ENCODE results near the gene TBRG4.

TBRG4 gene

DNA sequence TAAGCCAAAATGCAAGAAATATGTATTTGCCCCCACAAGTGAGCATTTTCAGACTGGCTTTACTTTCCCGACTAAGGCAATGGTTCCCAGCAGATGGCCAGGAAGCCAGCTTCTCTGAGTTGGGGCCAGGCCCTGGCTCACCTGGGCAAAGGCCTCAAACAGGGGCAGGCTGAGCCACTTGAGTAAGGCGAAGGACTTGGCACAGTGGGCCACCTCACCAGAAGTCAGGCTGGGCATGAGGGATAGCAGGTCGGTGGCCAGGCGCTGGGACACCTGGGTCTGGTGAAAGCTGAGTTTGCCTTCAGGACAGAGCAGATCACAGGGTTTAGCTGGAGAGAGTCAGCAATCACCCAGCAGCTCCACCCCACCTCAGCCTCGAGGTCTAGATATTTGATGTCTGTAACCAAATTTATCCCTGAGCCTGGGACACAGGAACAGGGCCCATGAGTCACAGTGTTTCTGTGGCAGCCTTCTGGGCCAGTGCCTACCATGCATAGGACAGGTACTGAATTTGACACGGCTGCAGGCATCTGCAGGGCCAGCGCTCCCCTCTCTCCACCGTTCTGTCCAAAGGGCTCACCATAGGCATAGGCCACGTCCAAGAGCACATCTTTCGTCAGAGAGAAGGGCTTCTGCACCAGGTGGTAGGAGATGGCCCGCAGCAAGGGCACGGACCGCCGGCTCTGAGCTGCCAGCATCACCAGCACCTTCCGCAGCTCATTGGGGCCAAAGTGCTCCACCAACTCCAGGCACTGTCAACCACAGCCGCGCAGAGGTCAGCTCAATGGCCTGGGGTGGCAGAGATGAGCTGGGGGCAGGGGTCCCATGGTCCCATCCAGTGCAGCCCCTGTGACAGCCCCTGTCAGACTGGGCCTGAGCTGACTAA lies 7.3 kb downstream of the TBRG4 start:
- Histone ChIP-seq H3K4me1 (ENCODE audit: control insufficient read depth in 1 of 2, insufficient read depth in 1 of 2, low read depth in 1 of 2, low read length in 1 of 2) (no peaks in the 10 kb centered on the region), H3K4me3 (ENCODE audit: low read depth in 1 of 2, low read length in 1 of 2) (no peak overlapping the region), H3K27me3 (no peaks in the 10 kb centered on the region), H3K27ac (no peak overlapping the region), H3K36me3 (peaks cover 99% of the 10 kb centered on the region), H3K9me3 (no peaks in the 10 kb centered on the region)
- TF ChIP-seq, protein P1, sequence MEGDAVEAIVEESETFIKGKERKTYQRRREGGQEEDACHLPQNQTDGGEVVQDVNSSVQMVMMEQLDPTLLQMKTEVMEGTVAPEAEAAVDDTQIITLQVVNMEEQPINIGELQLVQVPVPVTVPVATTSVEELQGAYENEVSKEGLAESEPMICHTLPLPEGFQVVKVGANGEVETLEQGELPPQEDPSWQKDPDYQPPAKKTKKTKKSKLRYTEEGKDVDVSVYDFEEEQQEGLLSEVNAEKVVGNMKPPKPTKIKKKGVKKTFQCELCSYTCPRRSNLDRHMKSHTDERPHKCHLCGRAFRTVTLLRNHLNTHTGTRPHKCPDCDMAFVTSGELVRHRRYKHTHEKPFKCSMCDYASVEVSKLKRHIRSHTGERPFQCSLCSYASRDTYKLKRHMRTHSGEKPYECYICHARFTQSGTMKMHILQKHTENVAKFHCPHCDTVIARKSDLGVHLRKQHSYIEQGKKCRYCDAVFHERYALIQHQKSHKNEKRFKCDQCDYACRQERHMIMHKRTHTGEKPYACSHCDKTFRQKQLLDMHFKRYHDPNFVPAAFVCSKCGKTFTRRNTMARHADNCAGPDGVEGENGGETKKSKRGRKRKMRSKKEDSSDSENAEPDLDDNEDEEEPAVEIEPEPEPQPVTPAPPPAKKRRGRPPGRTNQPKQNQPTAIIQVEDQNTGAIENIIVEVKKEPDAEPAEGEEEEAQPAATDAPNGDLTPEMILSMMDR (IDR thresholded peaks at IDR 0.05): no peak

DNA sequence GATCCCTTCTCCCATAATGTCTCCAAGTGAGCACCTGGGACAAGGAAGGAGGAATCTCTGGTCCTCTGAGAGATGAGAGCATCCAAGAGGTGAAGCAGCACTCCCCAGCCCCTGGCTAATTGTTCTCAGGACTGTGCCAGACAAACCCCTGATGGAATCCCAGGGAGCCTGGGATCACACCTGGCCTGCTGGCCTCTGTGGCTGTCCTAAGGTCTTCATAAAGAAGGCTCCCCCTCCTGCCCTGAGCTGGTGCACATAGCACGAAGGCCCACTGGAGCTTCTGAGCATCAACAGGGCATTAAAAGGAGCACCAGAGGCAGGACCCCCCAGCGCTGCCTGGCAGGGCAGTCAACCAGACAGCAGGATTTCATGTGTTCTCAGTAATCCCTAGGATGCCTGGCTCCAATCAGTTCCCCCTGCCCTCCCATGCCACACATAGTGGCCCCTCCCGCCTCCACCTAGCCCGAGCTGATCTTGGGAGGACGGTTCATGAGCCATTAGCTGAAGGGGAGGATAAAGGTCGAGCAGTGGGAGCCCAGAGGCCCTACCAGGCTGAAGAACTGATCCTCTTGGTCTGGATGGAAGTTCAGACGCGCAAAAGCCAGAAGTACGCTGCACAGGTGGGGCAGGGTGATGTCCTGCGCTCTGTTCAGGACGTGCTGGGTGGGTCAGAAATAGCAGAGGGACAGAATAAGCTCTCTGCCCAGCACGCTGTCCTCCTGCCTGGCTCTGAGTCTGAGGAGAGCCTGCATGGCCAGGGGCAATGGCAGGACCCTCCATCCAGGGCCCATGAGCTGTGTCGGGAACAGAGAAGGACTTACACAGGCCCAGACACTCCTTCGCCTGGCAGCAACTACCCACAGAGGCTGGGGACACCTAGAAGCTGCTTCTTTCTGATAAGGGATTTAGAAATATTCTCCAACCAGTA lies 8.4 kb downstream of the TBRG4 start:
- Histone ChIP-seq H3K36me3 (peaks cover 98% of the 10 kb centered on the region), H3K4me1 (ENCODE audit: control insufficient read depth in 1 of 2, insufficient read depth in 1 of 2, low read depth in 1 of 2, low read length in 1 of 2) (no peaks in the 10 kb centered on the region), H3K4me3 (ENCODE audit: low read depth in 1 of 2, low read length in 1 of 2) (no peak overlapping the region), H3K27ac (no peak overlapping the region), H3K27me3 (no peaks in the 10 kb centered on the region), H3K9me3 (no peaks in the 10 kb centered on the region)
- TF ChIP-seq, protein P1 (IDR thresholded peaks at IDR 0.05): no peak

DNA sequence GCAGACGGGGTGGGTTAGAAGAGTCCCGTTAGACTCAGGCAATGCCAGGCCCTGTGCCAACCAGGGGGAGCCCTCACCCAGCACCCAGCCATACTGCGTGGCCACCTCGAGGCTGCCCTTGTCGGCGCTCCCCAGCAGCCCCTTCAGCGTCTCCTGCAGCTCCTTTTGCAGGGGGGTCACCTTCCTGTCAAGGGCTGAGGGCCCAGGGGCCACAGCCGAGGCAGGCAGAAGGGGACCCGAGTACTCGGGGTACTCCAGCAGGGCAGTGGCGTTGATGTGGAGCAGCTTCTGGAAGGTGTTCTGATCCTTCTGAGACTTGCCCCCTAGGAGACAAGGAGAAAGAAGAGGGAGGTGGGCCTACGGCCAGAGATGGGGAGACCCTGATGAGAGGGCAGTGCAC lies 9.7 kb downstream of the TBRG4 start:
- Histone ChIP-seq H3K27me3 (no peaks in the 10 kb centered on the region), H3K4me1 (ENCODE audit: control insufficient read depth in 1 of 2, insufficient read depth in 1 of 2, low read depth in 1 of 2, low read length in 1 of 2) (no peaks in the 10 kb centered on the region), H3K9me3 (no peaks in the 10 kb centered on the region), H3K4me3 (ENCODE audit: low read depth in 1 of 2, low read length in 1 of 2) (no peak overlapping the region), H3K27ac (no peak overlapping the region), H3K36me3 (peaks cover 85% of the 10 kb centered on the region)
- TF ChIP-seq, protein P1 (IDR thresholded peaks at IDR 0.05): no peak

DNA sequence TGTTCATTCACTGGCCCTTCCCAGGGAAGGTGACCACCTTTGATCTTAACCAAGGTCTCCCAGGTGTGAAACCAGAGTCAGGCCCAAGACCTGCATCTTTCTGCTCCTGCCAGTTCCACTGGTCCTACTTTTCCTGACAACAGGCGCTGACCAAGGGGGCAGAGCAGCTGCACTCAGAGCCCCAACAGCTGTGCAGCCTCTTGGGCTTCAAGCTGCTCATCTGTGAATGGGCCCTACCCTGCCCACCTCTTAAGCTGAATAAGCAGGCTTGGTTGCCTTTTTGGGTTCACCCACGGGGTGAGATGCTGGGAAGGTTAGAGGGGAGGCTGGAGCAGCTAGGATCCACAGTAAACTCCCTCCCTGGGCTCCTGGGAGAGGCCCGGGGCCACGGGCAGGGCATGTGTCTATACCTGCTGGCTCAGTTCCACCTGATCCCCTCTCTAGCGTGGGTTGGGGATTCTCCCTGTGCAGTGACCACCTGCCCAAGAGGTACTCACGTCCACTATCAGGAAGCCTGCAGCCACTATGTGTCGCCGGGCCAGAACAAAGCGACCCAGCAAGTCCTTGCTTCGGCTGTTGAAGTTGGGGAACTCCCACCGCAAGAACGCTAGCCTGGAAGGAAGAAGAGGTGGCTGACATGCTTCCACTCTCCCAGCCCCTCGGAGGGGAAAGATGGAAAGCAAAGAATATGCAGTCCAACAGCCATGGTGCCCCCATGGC lies 10.6 kb downstream of the TBRG4 start:
- Histone ChIP-seq H3K27me3 (no peaks in the 10 kb centered on the region), H3K9me3 (no peaks in the 10 kb centered on the region), H3K4me3 (ENCODE audit: low read depth in 1 of 2, low read length in 1 of 2) (no peak overlapping the region), H3K4me1 (ENCODE audit: control insufficient read depth in 1 of 2, insufficient read depth in 1 of 2, low read depth in 1 of 2, low read length in 1 of 2) (no peaks in the 10 kb centered on the region), H3K27ac (no peak overlapping the region), H3K36me3 (peaks cover 77% of the 10 kb centered on the region)
- TF ChIP-seq, protein P1 (IDR thresholded peaks at IDR 0.05): no peak

Data from neutrophil (primary cell).